RKO (cell line): ENCODE measurements around the gene MYLK2.
A peak's percentile ranks its signal among the peaks of the same experiment; 100 is the strongest.

ENCODE experiments used
- DNase-seq: peaks from one replicate; pipeline ENCODE4 v3.0.0-alpha.2; 2016; ENCODE audit warnings: low spot score

Gene MYLK2

GRCh38 chr20:31835977-31836852 lies 17.1 kb downstream of the MYLK2 start:
- DNase-seq: peak; percentile 87

DNA sequence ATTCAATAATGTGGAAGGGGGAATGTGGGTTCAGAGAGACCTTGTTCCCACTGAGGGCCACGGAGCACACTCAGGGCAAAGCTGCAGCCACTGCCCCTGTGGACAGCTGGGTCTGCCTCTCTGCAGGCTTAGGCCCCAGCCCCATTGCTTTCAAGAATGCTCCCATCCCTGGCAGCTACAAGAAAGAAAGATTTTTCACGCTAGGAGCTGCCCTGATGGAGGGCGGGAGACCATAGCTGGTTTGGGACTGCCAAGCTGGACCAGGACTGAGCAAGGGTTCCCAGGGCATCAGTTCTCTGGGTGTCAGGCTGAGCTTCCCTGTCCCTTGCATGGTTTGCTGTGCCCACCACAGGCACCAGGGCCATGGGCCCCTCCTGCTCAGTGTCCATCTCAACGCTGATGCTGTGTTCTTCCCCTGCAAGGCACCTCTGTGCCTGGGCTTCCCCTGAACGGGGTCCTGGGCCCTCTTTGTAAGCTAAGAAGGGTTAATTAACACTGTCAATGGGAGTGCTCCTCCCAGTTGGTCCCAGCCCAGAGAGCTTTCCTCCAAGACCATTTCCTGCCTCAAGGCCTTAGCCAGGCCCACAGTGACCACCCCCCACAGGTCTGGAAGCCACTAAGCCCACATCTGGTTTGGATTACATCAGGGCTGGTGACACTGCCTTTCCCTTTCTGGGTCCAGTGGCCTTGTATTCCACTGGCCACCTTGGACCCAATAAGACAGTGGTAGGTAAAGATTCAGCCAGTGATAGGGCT lies 17.9 kb downstream of the MYLK2 start:
- no peak for DNase-seq

GRCh38 chr20:31837896-31838397 lies 18.8 kb downstream of the MYLK2 start:
- DNase-seq: peak; percentile 30

DNA sequence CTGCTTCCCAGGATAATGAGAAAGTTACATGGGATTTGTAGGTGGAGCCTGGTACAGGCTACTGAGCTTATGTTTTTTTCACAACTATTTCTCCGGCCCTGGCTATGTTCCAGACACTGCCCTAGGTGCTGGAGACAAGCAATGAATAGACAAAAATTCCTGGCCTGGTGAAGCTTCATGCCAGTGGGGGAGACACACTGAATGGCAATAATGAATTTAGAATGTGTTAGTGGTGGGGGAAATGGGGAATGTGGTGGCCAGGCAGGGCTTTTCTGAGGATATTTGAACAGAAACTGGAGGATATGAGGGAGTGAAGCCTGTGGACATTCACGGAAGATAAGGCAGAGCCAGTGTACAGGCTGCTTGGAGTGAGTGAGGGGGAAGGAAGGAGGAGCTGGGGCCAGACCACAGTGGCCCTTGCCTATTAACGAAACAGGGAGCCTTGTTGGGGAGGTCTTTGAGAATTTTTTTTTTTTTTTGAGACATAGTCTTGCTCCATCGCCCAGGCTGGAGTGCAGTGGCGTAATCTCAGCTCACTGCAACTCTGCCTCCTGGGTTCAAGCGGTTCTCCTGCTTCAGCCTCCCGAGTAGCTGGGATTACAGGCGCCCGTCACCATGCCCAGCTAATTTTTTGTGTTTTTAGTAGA lies 19.6 kb downstream of the MYLK2 start:
- DNase-seq: no peak

GRCh38 chr20:31839782-31840487 lies 20.8 kb downstream of the MYLK2 start:
- no peak for DNase-seq

- no peak for DNase-seq
Observed at GRCh38 chr20:31840906-31841816, 22.0 kb downstream of the MYLK2 start.

- DNase-seq: no peak
Observed at GRCh38 chr20:31841928-31842327, 22.8 kb downstream of the MYLK2 start.

- DNase-seq: no peak
Observed at GRCh38 chr20:31842471-31843157, 23.5 kb downstream of the MYLK2 start.

GRCh38 chr20:31843288-31843687 lies 24.1 kb downstream of the MYLK2 start:
- DNase-seq: no peak

DNA sequence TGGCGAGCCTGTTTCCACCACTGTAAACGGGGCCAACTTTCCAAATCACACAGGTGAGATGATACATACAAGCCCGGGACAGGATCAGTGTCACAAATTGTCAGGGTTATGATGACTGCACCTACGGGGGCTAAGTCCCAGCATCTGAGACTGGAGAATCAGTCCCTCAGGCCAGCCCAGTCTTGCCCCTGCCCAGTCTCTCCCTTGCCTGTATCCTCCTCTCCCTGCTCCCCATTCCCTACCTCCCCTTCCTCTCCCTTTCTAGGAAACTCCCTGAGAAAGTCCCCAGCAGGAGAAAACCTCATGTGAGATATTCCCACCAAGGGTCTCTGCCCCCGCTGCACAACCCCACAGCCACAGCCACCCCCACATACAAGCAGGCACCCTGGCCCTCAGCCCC lies 24.7 kb downstream of the MYLK2 start:
- DNase-seq: no peak

DNA sequence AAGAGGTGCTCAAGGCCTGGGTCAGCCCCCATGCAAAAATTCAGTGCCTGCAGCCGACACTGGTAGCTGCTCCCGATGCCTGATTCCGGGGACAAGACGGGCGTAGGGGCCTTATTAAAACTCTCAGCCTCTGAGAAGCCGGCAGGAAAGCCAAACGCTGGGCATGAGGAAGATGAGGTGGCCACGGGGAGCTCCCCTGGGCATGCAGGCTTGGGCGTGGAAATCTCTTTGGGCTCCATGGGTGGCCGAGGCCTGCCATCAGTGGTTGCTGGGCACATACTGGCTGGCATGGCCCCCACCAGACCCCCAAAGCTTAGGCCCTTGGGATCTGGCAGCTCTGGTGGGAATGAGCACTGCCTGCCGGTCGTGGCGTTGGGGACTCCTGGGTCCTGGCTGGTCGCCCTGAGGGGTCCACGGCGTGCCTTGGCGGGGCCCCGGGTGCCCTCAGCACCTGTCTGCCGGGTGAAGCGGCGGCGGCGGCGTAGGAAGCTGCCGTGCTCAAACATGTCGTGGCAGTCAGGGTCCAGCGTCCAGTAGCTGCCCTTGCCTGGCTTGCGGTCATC lies 25.7 kb downstream of the MYLK2 start:
- no peak for DNase-seq

DNA sequence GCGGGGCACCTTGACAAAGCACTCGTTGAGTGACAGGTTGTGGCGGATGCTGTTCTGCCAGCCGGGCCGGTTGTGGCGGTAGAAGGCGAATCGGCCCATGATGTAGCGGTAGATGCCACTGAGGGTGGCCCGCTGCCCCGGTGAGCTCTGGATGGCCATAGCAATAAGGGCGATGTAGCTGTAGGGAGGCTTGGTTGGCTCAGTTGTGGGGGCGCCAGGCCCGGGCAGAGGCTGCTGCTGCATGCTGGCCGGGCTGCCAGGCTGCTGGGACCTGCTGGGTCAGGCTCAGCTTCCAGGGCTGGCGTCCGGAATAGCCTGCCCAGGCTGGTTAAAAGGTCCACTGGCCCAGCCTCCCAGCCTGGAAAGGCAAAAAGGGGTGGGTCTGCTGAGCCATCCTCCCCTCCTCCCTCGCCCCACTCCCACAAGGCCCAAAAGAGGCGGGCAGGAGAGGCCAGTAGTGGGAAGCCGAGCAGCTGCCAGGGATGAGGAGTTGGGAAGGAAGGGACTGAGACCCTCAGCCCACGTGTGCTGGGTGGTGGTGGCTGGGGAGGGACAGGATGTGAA lies 26.2 kb downstream of the MYLK2 start, which contains the start of gene FOXS1:
FOXS1 (minus strand) TSS at position 305 of the 564 bp plus-strand sequence; CDS start at position 243, 62 bp downstream.
- no peak for DNase-seq

DNA sequence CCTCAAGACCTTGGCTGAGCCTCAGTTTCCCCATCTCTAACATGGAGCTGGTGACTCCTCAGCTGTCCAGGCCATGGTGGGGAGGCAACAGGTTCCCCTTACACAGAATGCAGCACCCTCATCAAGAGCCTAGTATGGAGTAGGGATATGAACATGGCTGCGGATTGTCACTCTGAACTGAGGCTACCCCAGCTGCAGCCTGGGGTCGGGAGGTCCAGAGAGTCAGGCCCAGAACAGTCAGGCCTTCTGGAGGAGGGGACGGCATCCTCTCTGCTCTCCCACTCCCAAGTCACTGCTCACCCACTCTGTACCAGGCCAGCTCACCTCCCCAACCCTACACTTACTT lies 27.6 kb downstream of the MYLK2 start:
- no peak for DNase-seq

DNA sequence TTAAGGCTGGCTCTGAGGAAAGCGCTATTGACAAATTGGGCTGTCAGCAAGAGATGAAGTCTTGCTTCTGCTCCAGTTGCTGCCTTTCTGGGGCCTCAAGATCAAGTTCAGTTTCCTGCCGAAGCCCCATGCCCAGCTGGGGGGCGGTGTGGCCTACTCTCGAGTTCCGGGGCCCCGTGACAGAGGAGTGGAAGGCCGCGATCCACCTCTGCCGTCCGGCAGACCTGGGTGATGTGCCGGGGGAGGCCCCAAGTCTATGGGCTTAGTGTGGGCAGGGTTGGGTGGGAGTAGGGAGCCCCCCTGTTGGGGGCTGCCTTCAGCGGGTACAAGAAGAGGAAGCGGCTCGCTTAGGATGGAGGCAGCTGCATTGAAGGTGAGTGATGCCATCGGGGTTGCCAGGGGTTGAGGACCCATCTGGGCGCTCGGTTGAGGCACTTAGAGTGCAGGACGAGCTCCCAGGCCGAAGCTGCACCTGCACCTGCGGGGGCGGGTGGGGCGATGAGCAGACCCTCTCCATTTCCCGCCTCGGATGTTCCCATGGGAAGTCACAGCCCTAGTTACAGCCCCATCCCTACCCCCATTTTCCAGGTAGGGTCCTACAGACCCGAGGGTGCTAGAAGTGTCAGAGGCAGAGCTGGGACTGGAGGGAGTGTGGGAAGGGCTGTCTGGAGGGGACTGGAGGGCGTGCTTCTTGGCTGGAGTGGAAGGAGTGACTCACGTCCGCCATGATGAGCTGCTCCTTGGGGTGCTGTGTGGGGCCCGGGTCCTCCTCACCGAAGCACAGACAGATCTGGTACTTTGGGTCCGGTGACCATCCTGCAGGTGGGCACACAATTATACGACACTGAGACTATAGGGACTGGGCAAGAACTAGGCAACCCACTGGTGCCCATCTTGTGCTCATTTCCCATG lies 29.2 kb downstream of the MYLK2 start:
- no peak for DNase-seq

GRCh38 chr20:31849306-31849930 lies 30.3 kb downstream of the MYLK2 start:
- DNase-seq: no peak

GRCh38 chr20:31851240-31851955 lies 32.2 kb downstream of the MYLK2 start:
- DNase-seq: no peak

DNA sequence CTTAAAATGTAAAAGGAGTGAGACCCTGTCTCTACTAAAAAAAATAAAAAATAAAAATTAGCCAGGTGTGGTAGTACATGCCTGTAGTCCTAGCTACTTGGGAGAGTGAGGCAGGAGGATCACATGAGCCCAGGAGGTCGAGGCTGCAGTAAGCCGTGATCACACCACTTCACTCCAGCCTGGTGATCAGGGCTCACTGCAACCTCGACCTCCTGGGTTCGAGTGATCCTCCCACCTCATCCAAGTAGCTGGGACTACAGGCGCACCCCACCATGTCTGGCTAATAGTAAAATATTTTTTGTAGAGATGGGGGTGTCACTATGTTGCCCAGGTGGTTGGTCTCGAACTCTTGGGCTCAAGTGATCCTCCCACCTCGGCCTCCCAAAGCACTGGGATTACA lies 34.3 kb downstream of the MYLK2 start:
- no peak for DNase-seq
